GM19455 (cell line): ENCODE results near the gene FMC1.
"Not testable (repeated sequence)": the region's sequence is repeated elsewhere in the genome, so short reads cannot be mapped to it uniquely, and the experiment has no call there.

Experiments used
- ATAC-seq: cut with Tn5 transposase; IDR thresholded peaks from one replicate; pipeline ENCODE4 v1.9.1; 2021; ENCODE audit not compliant: unreplicated experiment

The FMC1 gene

DNA sequence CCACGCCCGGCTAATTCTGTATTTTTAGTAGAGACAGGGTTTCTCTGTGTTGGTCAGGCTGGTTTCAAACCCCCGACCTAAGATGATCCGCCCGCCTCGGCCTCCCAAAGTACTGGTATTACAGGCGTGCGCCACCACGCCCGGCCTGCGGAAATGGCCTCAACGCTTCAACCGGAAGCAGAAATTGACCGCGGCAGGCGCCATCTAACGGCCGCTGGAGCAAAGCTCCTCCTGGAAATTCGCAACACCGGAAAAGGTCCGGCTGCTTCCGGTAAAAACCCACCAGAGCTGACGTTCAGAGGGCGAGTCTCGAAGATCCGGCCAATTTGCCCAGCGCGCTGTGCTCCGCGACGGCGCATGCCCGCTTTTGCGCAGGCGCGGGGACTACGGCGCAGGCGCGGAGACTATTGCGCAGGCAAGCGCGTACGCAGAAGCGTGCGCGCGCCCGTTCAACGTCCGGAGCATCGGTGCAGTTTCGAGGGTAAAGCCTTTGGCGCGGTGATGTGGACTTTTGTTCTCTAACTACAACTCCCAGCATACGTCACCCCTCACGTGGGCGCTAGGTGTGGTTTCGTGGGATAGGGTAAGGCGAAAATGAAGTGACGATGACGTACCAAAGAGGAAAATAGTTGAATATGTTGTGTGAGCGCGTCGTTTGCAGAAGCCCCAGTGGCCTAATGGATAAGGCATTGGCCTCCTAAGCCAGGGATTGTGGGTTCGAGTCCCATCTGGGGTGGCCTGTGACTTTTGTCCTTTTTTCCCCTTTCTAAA lies 915 bp upstream of the FMC1 start:
- ATAC-seq, result peak; percentile 84

- peak; percentile 6 for ATAC-seq
Observed at GRCh38 chr7:139340808-139341057, 404 bp upstream of the FMC1 start.

- ATAC-seq, result no peak
Observed at GRCh38 chr7:139341776-139342226, 664 bp downstream of the FMC1 start.

GRCh38 chr7:139345042-139345441 lies 3.9 kb downstream of the FMC1 start:
- no peak for ATAC-seq

- no peak for ATAC-seq
Observed at GRCh38 chr7:139351027-139351426, 9.9 kb downstream of the FMC1 start.

DNA sequence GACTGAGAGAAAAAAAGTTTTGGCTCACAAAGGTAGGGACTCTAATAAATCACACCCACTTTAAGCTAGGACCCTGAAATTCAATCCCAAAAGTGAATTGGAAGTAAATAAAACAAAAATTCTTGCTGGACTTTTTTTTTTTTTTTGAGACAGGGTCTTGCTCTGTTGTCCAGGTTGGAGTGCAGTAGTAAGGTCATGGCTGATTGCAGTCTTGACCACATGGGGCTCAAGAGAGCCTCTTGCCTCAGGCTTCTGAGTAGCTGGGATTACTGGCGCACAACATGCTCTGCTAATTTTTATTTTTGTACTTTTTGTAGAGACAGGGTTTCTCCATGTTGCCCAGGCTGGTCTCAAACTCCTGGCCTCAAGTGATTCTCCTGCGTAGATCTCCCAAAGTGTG lies 13.6 kb downstream of the FMC1 start:
- no peak for ATAC-seq

DNA sequence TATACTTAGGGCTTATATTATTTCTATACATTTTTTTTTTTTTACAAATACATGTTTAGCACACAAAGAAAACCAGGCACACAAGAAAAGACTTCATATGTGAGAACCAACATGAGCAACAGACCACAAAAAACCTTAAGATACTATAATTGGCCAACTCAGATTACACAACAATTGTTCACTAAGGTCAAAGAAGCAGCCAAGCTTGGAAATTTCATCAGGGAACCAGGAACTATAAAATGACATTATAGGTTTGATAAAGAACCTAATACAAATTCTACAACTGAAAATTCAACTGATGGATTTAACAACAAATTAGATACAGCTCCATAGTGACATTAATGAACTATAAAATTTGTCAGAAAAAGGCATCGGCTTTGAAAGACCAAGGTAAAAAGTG lies 14.2 kb downstream of the FMC1 start:
- no peak for ATAC-seq

GRCh38 chr7:139357729-139358506 lies 16.8 kb downstream of the FMC1 start:
- not testable (repeated sequence) for ATAC-seq

GRCh38 chr7:139358541-139359365 lies 17.6 kb downstream of the FMC1 start:
- ATAC-seq, result peak; percentile 17

DNA sequence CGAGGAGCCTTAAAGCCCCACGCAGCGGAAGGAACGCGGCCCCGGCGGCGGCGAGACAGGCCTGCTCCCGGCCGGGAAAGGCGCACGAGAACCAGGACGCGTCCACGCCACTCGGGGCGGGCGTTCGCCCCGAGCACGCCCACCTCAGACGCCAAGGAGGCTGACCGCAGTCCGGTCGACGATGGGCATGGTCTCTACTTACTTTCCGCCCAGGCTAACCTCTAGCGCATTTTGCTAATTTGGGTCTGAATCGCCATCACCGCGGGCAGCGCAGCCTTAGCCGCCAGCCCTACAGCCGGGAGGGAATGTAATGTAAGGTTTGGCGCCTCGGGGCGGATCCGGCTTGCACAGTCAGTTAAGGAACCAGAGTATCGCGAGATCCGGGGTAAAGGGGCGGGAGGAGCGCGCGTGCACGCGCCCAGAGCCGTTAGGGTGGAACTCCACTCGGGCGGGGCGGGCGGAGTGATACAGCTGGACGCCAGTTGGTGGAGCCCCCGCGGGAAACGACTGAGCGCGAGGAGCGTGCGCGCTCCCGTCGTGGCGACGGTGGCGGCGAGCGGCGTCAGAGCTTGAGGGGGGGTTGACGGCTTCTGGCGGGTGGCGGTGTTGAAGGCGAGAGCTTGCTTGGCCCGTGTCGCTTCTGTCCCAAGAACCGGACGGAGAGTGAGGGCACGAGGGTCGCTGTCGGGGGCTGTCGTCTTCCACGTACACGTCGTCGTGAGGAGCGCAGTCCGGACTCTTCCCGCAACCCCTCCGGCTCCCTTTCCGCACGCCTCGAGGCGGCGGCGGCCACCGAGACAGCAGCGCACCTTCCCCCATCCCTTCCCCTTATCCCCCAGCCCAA lies 18.5 kb downstream of the FMC1 start, which contains the start of gene LUC7L2:
LUC7L2 (plus strand) TSS at position 529 of the 844 bp plus-strand sequence. CDS start 368 bp downstream, outside the sequence.
- ATAC-seq, result peak; percentile 69

- ATAC-seq, result peak; percentile 70
Observed at GRCh38 chr7:139360210-139360947, 19.2 kb downstream of the FMC1 start.

GRCh38 chr7:139360948-139361307 lies 19.8 kb downstream of the FMC1 start:
- no peak for ATAC-seq

DNA sequence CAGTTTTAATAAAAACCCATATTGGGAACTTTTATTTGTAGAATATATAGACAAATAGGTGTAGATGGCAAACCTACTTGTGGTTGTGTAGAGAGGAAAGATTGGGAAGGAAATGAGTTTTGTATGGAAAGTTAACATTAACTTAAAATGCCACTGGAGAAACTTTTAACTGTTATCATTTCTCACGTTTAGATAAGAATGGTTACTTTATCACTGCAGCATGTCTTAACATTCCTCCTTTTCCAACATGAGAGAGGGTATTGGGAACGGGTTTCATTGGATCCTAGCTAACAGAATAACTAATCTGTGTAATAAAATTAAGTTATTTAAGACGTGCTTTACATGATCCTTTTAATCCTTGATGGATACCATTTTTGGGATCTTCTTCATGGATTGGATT lies 20.4 kb downstream of the FMC1 start:
- no peak for ATAC-seq

GRCh38 chr7:139362302-139362701 lies 21.2 kb downstream of the FMC1 start:
- no peak for ATAC-seq

DNA sequence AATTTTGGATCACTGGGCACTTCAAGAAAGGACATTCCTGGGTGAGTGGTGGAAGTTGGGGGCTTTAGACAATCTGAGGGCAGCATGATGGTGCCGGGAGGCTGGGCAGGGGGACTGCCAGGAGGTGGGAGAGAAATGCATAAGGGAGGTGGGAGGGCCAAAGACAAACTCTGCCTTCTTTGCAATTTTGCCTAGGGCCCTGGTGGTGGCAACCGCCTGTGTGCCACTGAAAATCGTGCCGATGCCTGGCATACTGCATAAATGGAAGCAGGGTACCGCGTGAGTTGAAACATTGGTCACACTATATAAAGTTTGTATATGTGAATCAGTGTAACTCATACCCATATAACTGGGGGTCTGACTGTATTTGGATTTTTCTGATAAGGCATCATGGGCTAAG lies 21.8 kb downstream of the FMC1 start:
- no peak for ATAC-seq

- no peak for ATAC-seq
Observed at GRCh38 chr7:139365336-139365735, 24.2 kb downstream of the FMC1 start.

GRCh38 chr7:139366400-139366799 lies 25.3 kb downstream of the FMC1 start:
- ATAC-seq, result no peak

DNA sequence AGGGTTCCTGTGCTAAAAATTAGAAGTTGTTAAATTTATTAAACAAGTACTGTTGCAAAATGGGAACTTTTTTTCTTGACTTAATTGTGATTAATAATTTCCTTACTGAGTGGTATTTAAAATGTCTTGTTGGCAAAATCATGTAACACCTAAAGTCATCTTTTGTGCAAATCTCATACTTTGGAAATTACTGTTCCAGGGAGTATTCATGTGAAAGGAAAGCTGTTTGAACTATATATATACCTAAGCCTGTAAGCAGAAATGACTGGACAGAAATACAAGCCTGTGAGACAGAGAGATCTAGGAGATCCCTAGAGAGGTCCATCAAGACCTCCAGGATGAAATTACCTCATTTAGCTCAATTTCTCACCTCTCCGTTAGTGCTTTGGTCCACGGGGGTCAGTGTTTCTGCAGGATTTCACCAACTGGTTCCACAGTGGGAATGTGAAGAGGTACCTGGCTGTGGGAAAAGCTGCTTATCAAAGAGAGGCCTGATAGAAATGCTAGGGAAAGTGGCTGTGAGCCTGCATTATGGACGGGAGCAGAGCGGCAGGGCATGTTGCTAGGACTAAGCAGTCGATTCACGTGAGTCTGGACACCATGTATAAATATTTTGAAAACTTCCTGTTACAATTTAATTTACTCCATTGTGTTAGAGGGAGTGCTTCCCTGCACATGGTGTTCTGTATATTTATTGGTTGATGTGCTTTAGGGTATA lies 26.5 kb downstream of the FMC1 start:
- ATAC-seq, result no peak

- ATAC-seq, result no peak
Observed at GRCh38 chr7:139370301-139370942, 29.3 kb downstream of the FMC1 start.
